T-cell (primary cell): ENCODE data around the gene ZNF579. TPM values are rescaled to one million over a fixed set of nuclear protein-coding genes. Genes with fewer than 3 reads are reported as not detected.

Experiments
- ATAC-seq, 4 experiments: fragments of 200-7000 bp in 3 of 4; fragments of 150-1000 bp in 1 of 4; cut with Tn5 transposase; replicated peaks in 1 of 4; 1 replicate in 3 of 4; 2 replicates in 1 of 4; pipeline ENCODE4 v1.10.0; 2021; ENCODE audit warnings: moderate library complexity in 3 of 4, mild to moderate bottlenecking in 2 of 4, moderate number of reproducible peaks in 1 of 4
- CTCF ChIA-PET, 2 donors: fragments of 300-600 bp; sonication (Branson Sonifier 250); formaldehyde crosslinking; loops; one replicate each; lab custom pipeline; 2022; ENCODE audit warnings: antibody characterized with exemption in 2 of 2; lab: Charles Lee
- POLR2A ChIA-PET, 2 donors: fragments of 300-600 bp; sonication (Branson Sonifier 250); formaldehyde crosslinking; loops; one replicate each; lab custom pipeline; 2022; ENCODE audit warnings: antibody characterized with exemption in 2 of 2; lab: Charles Lee
- DNase-seq, 35 experiments: peaks; one replicate each; pipeline versions ENCODE4 v3.0.0 to v3.0.0-alpha.2; 2013 to 2023
- H3K27ac ChIP-seq: one replicate; pipeline ENCODE4 v1.5.1; 2013; ENCODE audit warnings: low read length
- H3K27me3 ChIP-seq, 2 experiments: replicated peaks in 1 of 2; 1 replicate in 1 of 2; 2 replicates in 1 of 2; pipeline versions ENCODE4 v1.6.1 to v1.7.0; 2013; ENCODE audit warnings: low read length in 1 of 2, mixed read lengths in 1 of 2; ENCODE audit not compliant: control insufficient read depth in 2 of 2, insufficient read depth in 2 of 2; ENCODE audit errors: extremely low read depth in 1 of 2
- H3K36me3 ChIP-seq, 2 donors: 1 replicate in 1 of 2; 2 replicates in 1 of 2; pipeline versions ENCODE4 v1.6.1 to v1.7.0; 2013; ENCODE audit warnings: low read length in 1 of 2; ENCODE audit not compliant: control insufficient read depth in 2 of 2, insufficient read depth in 1 of 2; ENCODE audit errors: extremely low read depth in 1 of 2
- H3K4me1 ChIP-seq, 2 experiments: 1 replicate in 1 of 2; 2 replicates in 1 of 2; pipeline versions ENCODE4 v1.6.1 to v1.7.0; 2013; ENCODE audit warnings: low read length in 2 of 2, mixed read lengths in 1 of 2; ENCODE audit not compliant: insufficient read depth in 2 of 2, control insufficient read depth in 1 of 2; ENCODE audit errors: extremely low read depth in 1 of 2
- H3K4me3 ChIP-seq, 2 donors: 1 replicate in 1 of 2; 2 replicates in 1 of 2; pipeline versions ENCODE4 v1.5.1 to v1.7.0; 2013; ENCODE audit warnings: mild to moderate bottlenecking in 2 of 2, low read length in 1 of 2, moderate library complexity in 1 of 2; ENCODE audit not compliant: control insufficient read depth in 1 of 2; ENCODE audit errors: extremely low read depth in 1 of 2
- H3K9me3 ChIP-seq: 2 replicates; pipeline ENCODE4 v1.7.0; 2013
- H3K27ac Mint-ChIP-seq, 2 donors: one replicate each; pipeline ENCODE4 v1.8.0; 2020 to 2021; ENCODE audit warnings: mild to moderate bottlenecking in 2 of 2, mixed read lengths in 2 of 2
- H3K27me3 Mint-ChIP-seq, 2 donors: one replicate each; pipeline ENCODE4 v1.8.0; 2021 to 2022; ENCODE audit warnings: mixed read lengths in 2 of 2
- H3K36me3 Mint-ChIP-seq: one replicate; pipeline ENCODE4 v1.8.0; 2021; ENCODE audit warnings: mixed read lengths
- H3K4me1 Mint-ChIP-seq, 3 donors: one replicate each; pipeline ENCODE4 v1.8.0; 2020 to 2022; ENCODE audit warnings: mixed read lengths in 3 of 3, mild to moderate bottlenecking in 1 of 3
- H3K4me3 Mint-ChIP-seq, 3 donors: one replicate each; pipeline ENCODE4 v1.8.0; 2020 to 2022; ENCODE audit warnings: mild to moderate bottlenecking in 3 of 3, mixed read lengths in 3 of 3, moderate library complexity in 3 of 3
- H3K9me3 Mint-ChIP-seq, 3 donors: one replicate each; pipeline ENCODE4 v1.8.0; 2020 to 2022; ENCODE audit warnings: mixed read lengths in 3 of 3
- WGBS: methylation state at CpG from one replicate; pipeline ENCODE4 v1.1.5; 2013; ENCODE audit warnings: missing lambda C conversion rate; ENCODE audit not compliant: insufficient coverage; 5-methylcytosine and 5-hydroxymethylcytosine counted together
- total RNA-seq, 35 experiments: library from RNA in 6 of 35; stranded (reverse) in 6 of 35; fragments of 120-200 nt in 1 of 35; gene quantifications; one replicate each; pipeline versions ENCODE4 v1.2.1 to v1.2.4 and lab custom pipeline; 2013 to 2026

The ZNF579 gene
- total RNA-seq (10 to 100 TPM in 3 of 5 donors, 1 to 10 TPM in 2; 5.4 to 13.3 (median 10.0) TPM), total RNA-seq (lab: John Stamatoyannopoulos, UW) (3.2 to 10.6 (median 5.7) reads per million in 29 experiments)
- 1.6 TPM for total RNA-seq (2013)

- no peaks in the 10 kb centered on the region for H3K27me3 ChIP-seq
- 0% methylated on average over 11 of the region's 24 CpGs for WGBS
- peak within 1 kb of the TSS; percentile 81 to 89 (median 83) for H3K4me3 Mint-ChIP-seq
Measured at GRCh38 chr19:55580628-55581144, at the start of gene ZNF579. Gene ZNF579 (minus strand): TSS chr19:55580848. CDS start chr19:55579639, 1,209 bp downstream.

GRCh38 chr19:55626350-55626749, 45.7 kb upstream of the ZNF579 start:
- CTCF ChIA-PET = interaction anchor here in 1 of 2 donors (0.6 to 4.4 kb wide), 9 partner anchors 11 to 563 kb away, joined by 3 to 42 read pairs (median 4); partner anchors contain the start of genes FIZ1, KMT5C, RDH13 and ZNF524
- Mint-ChIP-seq H3K27me3 (no peaks in the 10 kb centered on the region), H3K9me3 (no peaks in the 10 kb centered on the region), H3K4me3 (peak overlapping the region; percentile 71 to 76 (median 76)), H3K27ac (peak overlapping the region; percentile 92 to 95), H3K4me1 (peaks cover 38 to 40% (median 38%) of the 10 kb centered on the region in 3 donors), H3K36me3 (peaks cover 3% of the 10 kb centered on the region)
- ATAC-seq (peak; percentile 33 to 79 (median 66)), DNase-seq (peak in 32 of 35 experiments; percentile 33 to 89 (median 57))
- POLR2A ChIA-PET = interaction anchor here (0.5 to 1.0 kb wide), 3 partner anchors 165 to 453 kb away, joined by 3 to 7 read pairs (median 4); partner anchors contain the start of gene ISOC2 (in 1 of the 2)
- Histone ChIP-seq H3K9me3 (no peaks in the 10 kb centered on the region), H3K4me1 (peaks cover 21 to 33% of the 10 kb centered on the region in 2 experiments), H3K27ac (peak overlapping the region; percentile 60), H3K27me3 (peaks cover 0 to 3% of the 10 kb centered on the region in 2 experiments), H3K36me3 (peaks cover 0 to 3% of the 10 kb centered on the region in 2 donors), H3K4me3 (no peak overlapping the region)
- 15% methylated on average over 10 of the region's 11 CpGs for WGBS

More at GRCh38 chr19:55580628-55581144, at the start of gene ZNF579:
- Histone ChIP-seq H3K9me3 (no peaks in the 10 kb centered on the region), H3K27ac (peak within 1 kb of the TSS; percentile 75), H3K4me3 (peak within 1 kb of the TSS; percentile 71 to 75), H3K4me1 (peaks cover 8 to 26% of the 10 kb centered on the region in 2 experiments), H3K36me3 (no peaks in the 10 kb centered on the region)
- ATAC-seq (peak; percentile 69 to 77 (median 72)), DNase-seq (peak in 34 of 35 experiments; percentile 37 to 81 (median 60))
- peak within 1 kb of the TSS; percentile 87 to 94 for H3K27ac Mint-ChIP-seq
- peaks cover 13% of the 10 kb centered on the region for H3K36me3 Mint-ChIP-seq
- peaks cover 0 to 2% (median 0%) of the 10 kb centered on the region in 3 donors for H3K9me3 Mint-ChIP-seq
- CTCF ChIA-PET = interaction anchor here in 1 of 2 donors (0.6 to 1.2 kb wide), 3 partner anchors 26 to 440 kb away, joined by 3 to 4 read pairs (median 3); no protein-coding TSS in a partner anchor
- peaks cover 0 to 2% of the 10 kb centered on the region in 2 donors for H3K27me3 Mint-ChIP-seq
- POLR2A ChIA-PET = interaction anchor here in 1 of 2 donors (0.7 kb wide), 1 partner anchor 77 kb away, joined by 10 read pairs; no protein-coding TSS in a partner anchor
- H3K4me1 Mint-ChIP-seq = peaks cover 24 to 32% (median 24%) of the 10 kb centered on the region in 3 donors

GRCh38 chr19:55625004-55625326, 44.3 kb upstream of the ZNF579 start:
- no peaks in the 10 kb centered on the region for H3K9me3 ChIP-seq
- WGBS = 45% methylated on average over 7 of the region's 11 CpGs
- Mint-ChIP-seq H3K4me1 (peaks cover 48 to 53% (median 51%) of the 10 kb centered on the region in 3 donors), H3K27me3 (no peaks in the 10 kb centered on the region), H3K4me3 (peak overlapping the region; percentile 84 to 87 (median 86)), H3K36me3 (peaks cover 3% of the 10 kb centered on the region), H3K27ac (peak overlapping the region; percentile 94 to 95), H3K9me3 (no peaks in the 10 kb centered on the region)
- H3K27ac ChIP-seq = peak overlapping the region; percentile 88
- peaks cover 0 to 3% of the 10 kb centered on the region in 2 experiments for H3K27me3 ChIP-seq
- H3K36me3 ChIP-seq = peaks cover 0 to 3% of the 10 kb centered on the region in 2 donors
- ChIA-PET CTCF (interaction anchor here in 1 of 2 donors (0.6 to 4.4 kb wide), 10 partner anchors 8 to 163 kb away, joined by 3 to 42 read pairs (median 5); partner anchors contain the start of genes ISOC2, U2AF2, ZNF524 and ZNF865), POLR2A (interaction anchor here (0.6 to 1.7 kb wide), 7 partner anchors 19 to 163 kb away, joined by 3 to 13 read pairs (median 5); partner anchors contain the start of genes FIZ1 (in 2 of the 2), ISOC2 (in 1 of the 2), ZNF524 (in 1 of the 2) and ZNF628 (in 1 of the 2))
- peak in 1 of 35 experiments; percentile 41 for DNase-seq
- peak overlapping the region; percentile 52 to 58 for H3K4me3 ChIP-seq
- ATAC-seq = no peak
- peaks cover 30 to 44% of the 10 kb centered on the region in 2 experiments for H3K4me1 ChIP-seq

- no peaks in the 10 kb centered on the region for H3K9me3 ChIP-seq
- no peaks in the 10 kb centered on the region for H3K9me3 Mint-ChIP-seq
- ATAC-seq = peak; percentile 68 to 86 (median 78)
- H3K27ac Mint-ChIP-seq = peak within 1 kb of the TSS; percentile 94 to 95
- ChIA-PET CTCF (interaction anchor here (0.5 to 4.4 kb wide), 15 partner anchors 9 to 453 kb away, joined by 3 to 42 read pairs (median 5); partner anchors contain the start of genes ISOC2 (in 1 of the 2), U2AF2 (in 1 of the 2), ZNF524 (in 1 of the 2) and ZNF865 (in 1 of the 2)), POLR2A (interaction anchor here (0.6 to 1.7 kb wide), 10 partner anchors 9 to 163 kb away, joined by 3 to 14 read pairs (median 6); partner anchors contain the start of genes FIZ1 (in 2 of the 2), ISOC2 (in 1 of the 2), ZNF524 (in 1 of the 2) and ZNF628 (in 1 of the 2))
- under 1% methylated on average over 45 of the region's 56 CpGs for WGBS
- H3K4me1 ChIP-seq = peaks cover 30 to 44% of the 10 kb centered on the region in 2 experiments
- peaks cover 3% of the 10 kb centered on the region for H3K36me3 Mint-ChIP-seq
- DNase-seq = peak; percentile 85 to 97 (median 91)
- peak within 1 kb of the TSS; percentile 52 to 58 for H3K4me3 ChIP-seq
- peaks cover 0 to 3% of the 10 kb centered on the region in 2 donors for H3K36me3 ChIP-seq
- H3K4me3 Mint-ChIP-seq = peak within 1 kb of the TSS; percentile 84 to 87 (median 86)
- H3K27me3 Mint-ChIP-seq = no peaks in the 10 kb centered on the region
- peaks cover 54 to 58% (median 55%) of the 10 kb centered on the region in 3 donors for H3K4me1 Mint-ChIP-seq
- H3K27ac ChIP-seq = peak within 1 kb of the TSS; percentile 88
- peaks cover 0 to 3% of the 10 kb centered on the region in 2 experiments for H3K27me3 ChIP-seq
Measured at GRCh38 chr19:55624109-55625003, 43.7 kb upstream of the ZNF579 start, which contains the start of gene ZNF784. Gene ZNF784 (minus strand): TSS chr19:55624566. CDS start chr19:55624561, 5 bp downstream.

- ATAC-seq = no peak
- Histone ChIP-seq H3K27ac (peak overlapping the region; percentile 33), H3K27me3 (no peaks in the 10 kb centered on the region), H3K4me1 (peaks cover 30 to 44% of the 10 kb centered on the region in 2 experiments), H3K9me3 (no peaks in the 10 kb centered on the region), H3K4me3 (no peak overlapping the region), H3K36me3 (peaks cover 0 to 3% of the 10 kb centered on the region in 2 donors)
- DNase-seq = no peak
- H3K4me3 Mint-ChIP-seq = peak overlapping the region in 2 of 3 donors; percentile 84 to 87
- H3K36me3 Mint-ChIP-seq = peaks cover 3% of the 10 kb centered on the region
- peaks cover 54 to 59% (median 57%) of the 10 kb centered on the region in 3 donors for H3K4me1 Mint-ChIP-seq
- WGBS = 97% methylated on average over 5 of the region's 7 CpGs
- ChIA-PET POLR2A (interaction anchor here in 1 of 2 donors (1.5 kb wide), 1 partner anchor 147 kb away, joined by 13 read pairs; the partner anchor contains the start of gene ZNF628), CTCF (interaction anchor here (0.5 to 4.4 kb wide), 6 partner anchors 8 to 120 kb away, joined by 4 to 42 read pairs (median 8); partner anchors contain the start of gene ZNF865 (in 1 of the 2))
- H3K27ac Mint-ChIP-seq = peak overlapping the region; percentile 94 to 95
- no peaks in the 10 kb centered on the region for H3K9me3 Mint-ChIP-seq
- no peaks in the 10 kb centered on the region for H3K27me3 Mint-ChIP-seq
Measured at GRCh38 chr19:55623561-55623960, 42.9 kb upstream of the ZNF579 start.
